Omental fat pad (tissue), 4 donors: ENCODE results near the gene TRIM14. TPM values are rescaled to one million over a fixed set of nuclear protein-coding genes. Genes with fewer than 3 reads are reported as not detected.
A peak's percentile ranks its signal among the peaks of the same experiment; 100 is the strongest.

Experiments
- ATAC-seq: fragments of 150-250 bp; one replicate; pipeline ENCODE4 v1.9.1; 2016; ENCODE audit warnings: mild to moderate bottlenecking, moderate library complexity; ENCODE audit not compliant: low FRiP score
- DNase-seq: peaks from one replicate; pipeline ENCODE4 v3.0.0-alpha.2; 2019; ENCODE audit warnings: low spot score
- CTCF ChIP-seq, 3 donors: fragments of 450-650 bp; IDR thresholded peaks; one replicate each; pipeline ENCODE4 v1.5.1; 2016 to 2017; ENCODE audit warnings: antibody characterized with exemption in 3 of 3, mild to moderate bottlenecking in 3 of 3, moderate library complexity in 2 of 3
- total RNA-seq, 4 donors: library from RNA; depleted of rRNA; stranded (reverse); fragments of >200 nt; gene quantifications; one replicate each; pipeline ENCODE4 v1.1.0, GENCODE V29; 2016

TRIM14 gene
- total RNA-seq, 4 donors from 2014 or later = 11.7 to 25.4 (median 17.0) TPM

- ATAC-seq (no peak), DNase-seq (no peak)
- TF ChIP-seq CTCF (IDR thresholded peaks at IDR 0.05) = no peak
These were observed 79.4 kb downstream of the TRIM14 start for GRCh38 chr9:98039607-98040017.

DNA sequence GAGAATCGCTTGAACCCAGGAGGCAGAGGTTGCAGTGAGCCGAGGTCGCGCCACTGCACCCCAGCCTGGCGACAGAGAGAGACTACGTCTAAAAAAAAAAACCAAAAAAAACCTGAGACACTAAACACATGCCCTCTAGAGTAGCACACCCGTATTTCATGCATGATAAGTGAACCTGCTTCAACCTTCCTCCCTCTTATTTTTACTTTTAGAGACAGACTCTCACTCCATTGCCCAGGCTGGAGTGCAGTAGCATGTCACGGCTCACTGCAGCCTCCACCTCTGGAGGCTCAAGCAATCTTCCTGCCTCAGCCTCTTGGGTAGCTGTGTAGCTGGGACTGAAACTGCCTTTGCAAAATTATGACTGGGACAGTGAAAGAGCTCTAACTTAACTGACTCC, 80.1 kb downstream of the TRIM14 start:
- TF ChIP-seq CTCF (IDR thresholded peaks at IDR 0.05) = no peak
- DNase-seq (no peak), ATAC-seq (no peak)

- no peak for ATAC-seq
These were observed 81.7 kb downstream of the TRIM14 start for GRCh38 chr9:98037357-98037756.

DNA sequence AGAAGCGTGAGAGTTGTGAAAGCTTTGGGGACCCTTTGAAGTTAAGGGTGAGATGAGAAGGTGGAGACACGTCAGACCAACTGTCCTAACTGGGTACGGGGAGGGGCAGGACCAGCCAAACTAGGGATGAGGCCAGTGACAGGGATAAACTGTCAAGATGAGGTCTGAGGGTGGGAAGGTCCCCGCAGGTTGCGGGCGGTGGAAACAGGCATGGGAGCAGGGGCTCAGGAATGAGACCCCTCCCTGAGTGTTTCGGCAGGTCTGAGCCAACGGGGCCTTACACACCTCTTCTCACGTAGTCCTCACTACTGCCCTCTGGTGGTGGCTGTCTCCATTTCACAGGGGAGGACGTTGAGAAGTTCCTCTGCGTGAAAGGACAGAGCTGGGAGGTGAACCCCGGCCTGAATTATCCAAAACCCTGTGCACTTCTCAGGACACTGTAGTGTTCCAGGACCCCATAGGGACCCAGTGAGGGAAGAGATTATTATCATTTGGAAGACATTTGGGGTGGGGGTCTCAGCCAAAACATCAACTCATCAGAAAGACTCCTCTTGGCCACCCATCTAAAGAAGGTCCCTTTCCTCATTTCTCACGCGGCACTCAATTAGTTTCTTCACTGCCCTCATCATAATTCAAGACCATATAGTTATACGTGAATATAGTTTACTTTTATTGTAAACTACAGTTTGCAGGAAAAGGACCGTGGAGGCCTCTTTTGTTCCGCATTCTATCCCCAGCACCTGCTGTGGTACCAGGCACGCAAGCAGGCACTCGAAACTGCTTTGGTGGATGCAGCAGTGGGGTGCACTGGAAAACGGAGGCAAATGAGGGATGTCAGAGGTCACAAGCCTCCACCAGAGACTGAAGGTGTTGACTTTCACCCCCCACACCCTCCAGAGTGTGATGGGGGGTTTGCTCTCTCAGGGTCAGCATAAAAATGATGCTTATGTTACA, 84.2 kb downstream of the TRIM14 start:
- peak; percentile 81 for ATAC-seq
- DNase-seq = peak; percentile 97
- peak in 2 of 3 donors; percentile 17 to 26 for TF ChIP-seq CTCF (IDR thresholded peaks at IDR 0.05)

More at GRCh38 chr9:98037357-98037756, 81.7 kb downstream of the TRIM14 start:
- no peak for DNase-seq
- no peak for TF ChIP-seq CTCF (IDR thresholded peaks at IDR 0.05)

- no peak for TF ChIP-seq CTCF (IDR thresholded peaks at IDR 0.05)
- no peak for DNase-seq
- no peak for ATAC-seq
These were observed 87.1 kb downstream of the TRIM14 start for GRCh38 chr9:98031935-98032334.

DNA sequence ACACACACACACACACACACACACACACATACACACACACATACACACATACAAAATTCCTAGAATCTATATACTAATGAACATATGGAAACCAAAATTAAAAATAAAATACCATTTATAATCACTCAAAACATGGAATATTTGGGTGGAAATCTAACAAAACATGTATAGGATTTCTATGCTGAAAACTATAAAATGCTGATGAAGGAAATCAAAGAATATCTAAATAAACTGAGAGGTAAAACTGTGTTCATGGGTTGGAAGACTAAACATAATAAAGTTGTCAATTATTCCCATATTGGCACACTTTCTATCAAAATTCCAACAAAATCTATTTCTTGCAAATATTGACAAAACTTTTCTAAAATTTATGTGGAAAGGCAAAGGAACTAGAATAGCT, 87.9 kb downstream of the TRIM14 start:
- DNase-seq = no peak
- ATAC-seq = no peak
- TF ChIP-seq CTCF (IDR thresholded peaks at IDR 0.05) = no peak

DNA sequence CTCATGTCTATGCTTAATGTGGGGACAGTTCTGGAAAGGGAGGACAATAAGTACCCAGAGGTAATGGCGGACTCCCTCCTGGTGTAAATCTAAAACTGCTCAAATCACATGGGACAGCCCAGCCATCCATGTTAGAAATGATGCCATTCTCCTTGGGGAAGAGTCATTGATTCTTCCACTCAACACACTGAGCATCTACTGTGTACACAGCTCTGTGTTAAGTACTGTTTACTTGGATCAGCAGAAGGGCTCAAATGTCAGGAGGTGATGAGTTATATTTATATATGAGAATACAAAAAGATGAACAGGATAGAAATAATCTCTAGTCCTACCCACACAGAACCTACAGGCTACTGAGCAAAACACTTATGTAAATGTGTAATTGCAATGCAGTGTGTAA, 94.3 kb downstream of the TRIM14 start:
- ATAC-seq (no peak), DNase-seq (no peak)
- no peak for TF ChIP-seq CTCF (IDR thresholded peaks at IDR 0.05)
